ENCODE results near the gene ANKS6. TPM values are rescaled to one million over a fixed set of nuclear protein-coding genes. Genes with fewer than 3 reads are reported as not detected.

Gene ANKS6
- total and polyA plus RNA-seq, 9 donors, result 10.2 to 17.1 (median 14.2) TPM

DNA sequence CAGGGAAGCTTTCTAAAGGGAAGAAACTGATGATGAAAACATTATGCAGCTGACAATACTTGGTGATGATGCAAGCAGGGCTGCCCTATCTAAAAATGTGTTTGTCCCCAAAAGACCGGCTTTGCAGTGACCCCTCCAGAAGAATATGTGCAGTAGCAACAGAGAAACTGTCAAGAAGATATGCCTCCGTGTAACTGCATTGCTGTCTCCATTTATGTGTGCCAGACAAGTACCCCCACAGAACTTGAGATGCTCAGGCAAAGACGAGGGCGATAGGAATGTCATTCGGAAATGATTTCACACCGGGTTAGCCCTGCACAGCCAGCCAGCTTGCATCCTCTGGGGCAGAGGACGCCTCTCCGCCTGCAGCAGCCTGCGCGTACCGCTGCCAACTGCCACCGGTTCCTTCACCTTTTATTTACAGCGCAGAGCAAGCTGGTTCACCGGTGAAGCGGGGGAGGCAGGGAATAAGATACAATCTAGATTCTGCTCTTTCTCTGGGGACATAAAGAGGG lies 89.6 kb downstream of the ANKS6 start:
- WGBS (ENCODE audit: insufficient coverage), result 6% methylated on average over 12 of the region's 15 CpGs
- Histone ChIP-seq H3K27me3 (ENCODE audit: control insufficient read depth, insufficient read depth, low read length) (peaks cover 68% of the 10 kb centered on the region), H3K9me3 (replicated peaks; ENCODE audit: control insufficient read depth, low read depth, low read length) (no peaks in the 10 kb centered on the region), H3K36me3 (ENCODE audit: control insufficient read depth, insufficient read depth, low read length) (no peaks in the 10 kb centered on the region), H3K4me1 (ENCODE audit: control insufficient read depth, insufficient read depth, low read length) (peaks cover 15% of the 10 kb centered on the region), H3K27ac (ENCODE audit: low read length) (no peak overlapping the region), H3K4me3 (ENCODE audit: low read length) (no peak overlapping the region)
- DNase-seq, result no peak

DNA sequence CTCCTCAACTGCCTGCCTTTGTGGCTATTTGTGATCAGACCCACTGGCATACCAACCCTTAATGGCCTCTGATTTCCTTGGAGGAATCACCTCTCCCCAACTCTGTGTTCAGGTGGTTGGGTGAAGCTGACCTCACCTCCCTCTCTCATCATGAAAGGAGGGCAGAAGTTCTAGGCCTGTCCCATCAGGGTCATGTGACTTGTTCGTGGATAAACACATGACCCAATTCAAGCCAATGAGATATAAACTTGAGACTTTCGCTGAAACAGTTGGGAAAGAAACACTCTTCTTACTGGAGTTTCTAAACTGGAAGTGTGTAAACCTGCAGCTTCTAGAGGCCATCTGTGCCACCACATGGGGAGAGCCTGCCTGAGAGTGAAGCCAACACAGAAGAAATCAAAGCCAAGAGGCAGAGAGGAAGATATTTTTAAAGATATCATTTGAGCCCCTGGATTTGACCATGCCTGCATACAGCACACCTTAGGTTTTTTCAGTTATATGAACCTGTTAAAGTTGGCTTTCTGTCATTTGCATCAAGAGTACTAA lies 93.4 kb downstream of the ANKS6 start:
- Histone ChIP-seq H3K27ac (ENCODE audit: low read length) (no peak overlapping the region), H3K9me3 (replicated peaks; ENCODE audit: control insufficient read depth, low read depth, low read length) (no peaks in the 10 kb centered on the region), H3K4me3 (ENCODE audit: low read length) (no peak overlapping the region), H3K27me3 (ENCODE audit: control insufficient read depth, insufficient read depth, low read length) (peaks cover 51% of the 10 kb centered on the region), H3K4me1 (ENCODE audit: control insufficient read depth, insufficient read depth, low read length) (peaks cover 8% of the 10 kb centered on the region), H3K36me3 (ENCODE audit: control insufficient read depth, insufficient read depth, low read length) (no peaks in the 10 kb centered on the region)
- no CpG with 5 or more reads among the region's 2 CpGs for WGBS (ENCODE audit: insufficient coverage)
- no peak for DNase-seq

DNA sequence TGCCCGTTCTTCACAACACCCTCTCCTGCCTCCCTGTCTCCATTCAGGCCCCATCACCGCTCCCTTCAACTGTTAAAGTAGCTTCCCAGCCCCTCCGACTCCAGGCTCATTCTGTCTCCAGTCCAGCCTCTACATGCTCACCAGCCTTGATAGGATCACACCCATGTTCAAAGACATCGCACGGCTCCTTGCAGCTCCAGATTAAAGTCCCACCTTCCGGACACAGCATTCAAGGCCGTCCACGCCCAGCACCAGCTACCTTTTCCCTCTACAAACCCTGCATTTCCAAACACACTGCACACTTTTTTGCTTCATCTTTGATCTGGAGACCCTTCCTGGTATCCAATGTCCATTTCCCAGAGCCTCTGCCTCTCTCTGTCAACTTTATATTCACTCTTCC lies 94.0 kb downstream of the ANKS6 start:
- no peak for DNase-seq
- Histone ChIP-seq H3K27me3 (ENCODE audit: control insufficient read depth, insufficient read depth, low read length) (peaks cover 45% of the 10 kb centered on the region), H3K4me1 (ENCODE audit: control insufficient read depth, insufficient read depth, low read length) (peaks cover 5% of the 10 kb centered on the region), H3K36me3 (ENCODE audit: control insufficient read depth, insufficient read depth, low read length) (no peaks in the 10 kb centered on the region), H3K27ac (ENCODE audit: low read length) (no peak overlapping the region), H3K4me3 (ENCODE audit: low read length) (no peak overlapping the region), H3K9me3 (replicated peaks; ENCODE audit: control insufficient read depth, low read depth, low read length) (no peaks in the 10 kb centered on the region)
- 80% methylated on average over 8 of the region's 8 CpGs for WGBS (ENCODE audit: insufficient coverage)

DNA sequence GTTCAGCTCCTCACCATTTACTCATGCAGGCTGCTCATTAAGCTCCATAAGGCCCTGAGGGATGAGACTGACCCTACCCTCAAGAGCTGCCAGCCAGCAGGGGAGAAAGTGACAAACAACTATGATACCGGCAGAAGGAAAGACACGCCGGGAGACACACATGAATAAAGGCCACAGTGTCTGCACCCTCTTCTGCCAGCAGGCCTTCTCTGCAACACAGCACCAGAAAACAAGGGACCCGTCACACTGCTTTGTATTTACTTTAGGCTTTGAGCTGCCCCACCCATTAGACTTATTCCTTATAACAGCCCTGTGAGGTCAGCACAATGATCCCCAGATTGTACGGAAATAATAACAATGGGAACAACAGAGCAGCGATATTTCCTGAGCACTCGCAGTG lies 94.8 kb downstream of the ANKS6 start:
- no peak overlapping the region for H3K27ac ChIP-seq (ENCODE audit: low read length)
- no peak for DNase-seq
- H3K27me3 ChIP-seq (ENCODE audit: control insufficient read depth, insufficient read depth, low read length), result peaks cover 40% of the 10 kb centered on the region
- no peaks in the 10 kb centered on the region for H3K9me3 ChIP-seq (replicated peaks; ENCODE audit: control insufficient read depth, low read depth, low read length)
- WGBS (ENCODE audit: insufficient coverage), result 67% methylated on average over 4 of the region's 7 CpGs
- H3K36me3 ChIP-seq (ENCODE audit: control insufficient read depth, insufficient read depth, low read length), result no peaks in the 10 kb centered on the region
- H3K4me3 ChIP-seq (ENCODE audit: low read length), result no peak overlapping the region
- no peaks in the 10 kb centered on the region for H3K4me1 ChIP-seq (ENCODE audit: control insufficient read depth, insufficient read depth, low read length)

DNA sequence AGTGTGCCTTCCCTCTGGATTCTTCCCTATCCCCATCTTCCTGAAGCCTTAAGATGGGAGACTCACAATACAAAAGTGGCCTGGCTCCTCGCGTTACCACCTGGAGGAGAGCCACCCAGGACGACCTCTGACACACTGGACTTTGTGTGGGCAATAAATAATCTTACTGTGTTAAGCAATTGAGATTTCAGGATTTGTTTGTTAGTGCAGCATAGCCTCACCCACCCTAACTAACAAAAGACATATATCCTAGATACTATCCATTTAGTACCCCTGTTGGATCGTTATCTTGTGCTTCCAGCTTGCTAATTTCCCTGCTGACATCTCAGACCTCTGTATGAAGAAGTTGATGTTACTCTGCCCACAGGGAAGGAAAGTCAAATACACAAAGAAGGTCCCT lies 95.6 kb downstream of the ANKS6 start:
- WGBS (ENCODE audit: insufficient coverage), result no CpG with 5 or more reads among the region's 4 CpGs
- DNase-seq, result no peak
- Histone ChIP-seq H3K9me3 (replicated peaks; ENCODE audit: control insufficient read depth, low read depth, low read length) (no peaks in the 10 kb centered on the region), H3K36me3 (ENCODE audit: control insufficient read depth, insufficient read depth, low read length) (no peaks in the 10 kb centered on the region), H3K4me1 (ENCODE audit: control insufficient read depth, insufficient read depth, low read length) (no peaks in the 10 kb centered on the region), H3K27ac (ENCODE audit: low read length) (no peak overlapping the region), H3K27me3 (ENCODE audit: control insufficient read depth, insufficient read depth, low read length) (peaks cover 38% of the 10 kb centered on the region), H3K4me3 (ENCODE audit: low read length) (no peak overlapping the region)

DNA sequence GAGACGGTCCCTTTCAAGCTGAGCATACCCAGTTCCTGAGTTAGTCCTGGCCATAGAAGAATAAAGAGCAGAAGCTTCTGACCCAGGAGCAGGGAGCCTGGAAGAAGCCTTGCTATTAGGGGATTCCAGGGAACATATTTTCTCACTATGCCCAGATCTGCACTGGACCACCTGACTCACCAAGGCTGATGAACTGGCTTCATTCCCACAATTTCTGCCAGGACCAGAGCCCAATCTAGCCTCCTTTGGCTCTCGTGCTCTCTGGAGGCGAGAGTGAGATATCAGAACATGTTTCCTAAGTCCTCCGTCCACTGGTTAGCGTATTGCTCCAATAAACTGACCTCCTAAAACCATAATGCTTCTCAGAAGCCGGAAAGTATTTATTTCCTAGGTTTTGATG lies 97.5 kb downstream of the ANKS6 start:
- Histone ChIP-seq H3K27ac (ENCODE audit: low read length) (no peak overlapping the region), H3K36me3 (ENCODE audit: control insufficient read depth, insufficient read depth, low read length) (no peaks in the 10 kb centered on the region), H3K27me3 (ENCODE audit: control insufficient read depth, insufficient read depth, low read length) (peaks cover 38% of the 10 kb centered on the region), H3K4me1 (ENCODE audit: control insufficient read depth, insufficient read depth, low read length) (no peaks in the 10 kb centered on the region), H3K4me3 (ENCODE audit: low read length) (no peak overlapping the region), H3K9me3 (replicated peaks; ENCODE audit: control insufficient read depth, low read depth, low read length) (no peaks in the 10 kb centered on the region)
- DNase-seq, result no peak
- WGBS (ENCODE audit: insufficient coverage), result 71% methylated on average over 1 of the region's 6 CpGs

DNA sequence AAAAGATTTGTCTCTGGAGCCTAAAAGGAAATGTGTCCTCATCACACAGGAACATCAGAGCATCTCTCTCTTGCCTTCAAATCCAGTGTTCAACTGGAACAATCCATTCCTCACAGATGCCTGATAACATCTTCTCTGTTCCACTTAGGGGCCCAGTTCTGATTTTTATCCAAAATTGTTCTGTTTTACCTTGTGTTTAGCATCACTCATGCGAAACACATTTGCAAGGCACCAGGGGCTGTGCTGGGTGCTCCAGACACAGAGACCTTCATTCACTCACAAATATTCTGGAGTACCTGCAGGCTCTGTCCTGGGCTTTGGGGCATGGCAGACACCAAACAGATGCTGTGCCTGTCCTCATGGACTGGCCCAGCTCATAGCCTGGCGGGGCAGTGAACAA lies 101.4 kb downstream of the ANKS6 start:
- 89% methylated on average over 1 of the region's 2 CpGs for WGBS (ENCODE audit: insufficient coverage)
- Histone ChIP-seq H3K4me1 (ENCODE audit: control insufficient read depth, insufficient read depth, low read length) (no peaks in the 10 kb centered on the region), H3K9me3 (replicated peaks; ENCODE audit: control insufficient read depth, low read depth, low read length) (no peaks in the 10 kb centered on the region), H3K27ac (ENCODE audit: low read length) (no peak overlapping the region), H3K4me3 (ENCODE audit: low read length) (no peak overlapping the region), H3K27me3 (ENCODE audit: control insufficient read depth, insufficient read depth, low read length) (peaks cover 21% of the 10 kb centered on the region), H3K36me3 (ENCODE audit: control insufficient read depth, insufficient read depth, low read length) (no peaks in the 10 kb centered on the region)
- no peak for DNase-seq

DNA sequence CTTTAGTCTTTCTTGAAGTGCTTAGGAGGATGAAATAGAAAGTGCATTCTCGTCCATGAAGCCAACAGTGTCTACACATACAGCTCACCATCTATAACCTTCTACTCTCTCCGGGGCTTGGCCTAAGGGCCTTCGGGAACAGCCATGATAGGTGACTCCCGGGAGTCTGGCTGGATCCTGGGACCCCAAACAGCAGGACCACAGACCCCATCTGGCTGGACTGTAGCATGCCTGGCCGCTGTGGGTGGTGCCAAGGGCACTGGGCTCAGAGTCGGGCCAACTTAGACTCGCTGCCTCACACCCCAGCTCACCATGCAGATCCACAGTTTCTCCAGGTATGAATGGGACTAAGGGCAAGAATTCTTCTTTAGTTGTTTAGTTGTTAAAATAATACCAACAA lies 104.0 kb downstream of the ANKS6 start:
- 82% methylated on average over 3 of the region's 7 CpGs for WGBS (ENCODE audit: insufficient coverage)
- no peak for DNase-seq
- H3K36me3 ChIP-seq (ENCODE audit: control insufficient read depth, insufficient read depth, low read length), result no peaks in the 10 kb centered on the region
- peaks cover 17% of the 10 kb centered on the region for H3K27me3 ChIP-seq (ENCODE audit: control insufficient read depth, insufficient read depth, low read length)
- no peak overlapping the region for H3K4me3 ChIP-seq (ENCODE audit: low read length)
- H3K4me1 ChIP-seq (ENCODE audit: control insufficient read depth, insufficient read depth, low read length), result no peaks in the 10 kb centered on the region
- no peaks in the 10 kb centered on the region for H3K9me3 ChIP-seq (replicated peaks; ENCODE audit: control insufficient read depth, low read depth, low read length)
- H3K27ac ChIP-seq (ENCODE audit: low read length), result no peak overlapping the region

DNA sequence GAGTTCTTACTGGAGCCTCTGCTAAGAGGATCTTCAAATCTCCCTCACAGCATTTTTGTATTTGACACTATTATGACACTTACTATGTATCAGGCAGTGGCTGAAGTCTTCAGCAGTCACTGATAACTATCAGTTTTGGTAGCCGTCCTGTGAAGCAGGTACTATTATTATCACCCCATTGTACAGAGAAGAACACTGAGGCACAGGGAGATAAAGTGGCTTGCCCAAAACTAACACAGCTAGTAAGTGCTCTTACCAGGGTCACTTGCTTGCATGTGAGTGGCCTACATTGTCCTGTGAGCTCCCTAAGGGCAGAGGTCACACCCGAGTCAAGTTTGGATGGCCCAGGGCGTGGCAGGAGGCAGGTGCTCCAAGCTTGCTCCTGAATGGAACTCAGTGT lies 104.5 kb downstream of the ANKS6 start:
- Histone ChIP-seq H3K27ac (ENCODE audit: low read length) (no peak overlapping the region), H3K27me3 (ENCODE audit: control insufficient read depth, insufficient read depth, low read length) (peaks cover 17% of the 10 kb centered on the region), H3K36me3 (ENCODE audit: control insufficient read depth, insufficient read depth, low read length) (no peaks in the 10 kb centered on the region), H3K9me3 (replicated peaks; ENCODE audit: control insufficient read depth, low read depth, low read length) (no peaks in the 10 kb centered on the region), H3K4me3 (ENCODE audit: low read length) (no peak overlapping the region), H3K4me1 (ENCODE audit: control insufficient read depth, insufficient read depth, low read length) (no peaks in the 10 kb centered on the region)
- WGBS (ENCODE audit: insufficient coverage), result 92% methylated on average over 2 of the region's 3 CpGs
- DNase-seq, result no peak

DNA sequence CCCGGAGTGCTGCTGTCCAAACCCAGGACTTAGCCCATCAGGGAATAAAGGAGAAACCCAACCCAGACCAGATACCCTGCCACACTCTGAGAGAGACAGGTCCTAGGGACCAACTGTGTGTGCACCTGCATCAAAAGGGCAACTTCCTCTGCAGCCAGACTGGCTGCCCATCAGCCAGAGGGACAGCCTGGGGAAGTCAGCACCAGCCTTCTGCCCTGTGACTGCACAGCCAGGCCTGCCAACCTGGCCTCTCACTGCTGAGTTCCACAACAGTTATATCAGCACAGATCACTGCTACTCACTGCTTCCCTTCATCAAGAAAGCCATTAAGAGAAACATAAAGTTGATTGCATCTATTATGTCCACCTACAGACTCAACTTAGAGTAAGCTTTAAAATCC lies 105.7 kb downstream of the ANKS6 start:
- Histone ChIP-seq H3K4me1 (ENCODE audit: control insufficient read depth, insufficient read depth, low read length) (no peaks in the 10 kb centered on the region), H3K9me3 (replicated peaks; ENCODE audit: control insufficient read depth, low read depth, low read length) (no peaks in the 10 kb centered on the region), H3K4me3 (ENCODE audit: low read length) (no peak overlapping the region), H3K36me3 (ENCODE audit: control insufficient read depth, insufficient read depth, low read length) (no peaks in the 10 kb centered on the region), H3K27me3 (ENCODE audit: control insufficient read depth, insufficient read depth, low read length) (peaks cover 9% of the 10 kb centered on the region), H3K27ac (ENCODE audit: low read length) (no peak overlapping the region)
- 38% methylated on average over 1 of the region's 1 CpG for WGBS (ENCODE audit: insufficient coverage)
- DNase-seq, result no peak

All from muscle of leg (tissue), 11 donors.